ENCODE results near the gene LRRC3B.
"Not testable (repeated sequence)": the region's sequence is repeated elsewhere in the genome, so short reads cannot be mapped to it uniquely, and the experiment has no call there.

Gene LRRC3B, protein sequence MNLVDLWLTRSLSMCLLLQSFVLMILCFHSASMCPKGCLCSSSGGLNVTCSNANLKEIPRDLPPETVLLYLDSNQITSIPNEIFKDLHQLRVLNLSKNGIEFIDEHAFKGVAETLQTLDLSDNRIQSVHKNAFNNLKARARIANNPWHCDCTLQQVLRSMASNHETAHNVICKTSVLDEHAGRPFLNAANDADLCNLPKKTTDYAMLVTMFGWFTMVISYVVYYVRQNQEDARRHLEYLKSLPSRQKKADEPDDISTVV

DNA sequence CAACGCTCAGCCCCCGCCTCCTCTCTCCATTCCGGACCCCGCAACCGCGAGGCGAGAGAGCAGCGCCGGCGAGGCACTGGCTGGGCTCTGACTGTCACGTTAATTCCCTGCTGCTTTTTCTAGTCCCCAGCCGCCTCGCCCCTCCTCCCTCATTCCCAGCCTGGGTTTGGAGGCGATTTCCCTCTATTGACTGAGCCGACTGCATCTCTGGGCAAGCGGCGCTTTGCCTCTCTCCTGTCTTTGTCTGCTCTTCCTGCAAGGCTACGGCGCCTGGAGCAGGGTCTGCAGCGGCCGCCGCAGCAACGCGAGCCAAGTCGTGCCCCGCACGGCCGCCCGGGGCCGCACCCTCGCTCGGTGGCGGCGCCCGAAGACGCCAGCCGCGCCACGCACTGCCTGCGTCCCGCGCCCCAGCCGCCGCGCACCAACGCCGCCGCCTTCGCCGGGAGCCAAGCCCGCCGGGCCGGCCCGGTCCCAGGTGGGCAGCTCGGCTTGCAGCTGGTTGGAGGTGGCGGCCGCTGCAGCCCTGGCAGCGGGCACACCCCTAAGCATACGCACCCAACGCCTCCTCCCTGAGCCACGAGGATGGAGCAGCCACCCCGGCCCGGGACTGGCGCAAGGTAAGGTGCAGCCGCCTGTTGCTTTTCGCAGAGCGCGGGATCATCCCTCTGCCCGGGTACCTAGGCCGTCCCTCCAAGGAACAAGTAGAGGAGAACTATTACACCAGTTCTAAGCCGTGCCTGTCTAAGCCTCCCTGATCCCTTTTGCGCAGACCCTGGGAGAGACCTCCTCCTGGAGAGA lies at the start of gene LRRC3B:
Gene LRRC3B (plus strand): TSS at position 152 of the 798 bp plus-strand sequence. CDS start 86,901 bp downstream, outside the sequence.
- no peak for DNase-seq

DNA sequence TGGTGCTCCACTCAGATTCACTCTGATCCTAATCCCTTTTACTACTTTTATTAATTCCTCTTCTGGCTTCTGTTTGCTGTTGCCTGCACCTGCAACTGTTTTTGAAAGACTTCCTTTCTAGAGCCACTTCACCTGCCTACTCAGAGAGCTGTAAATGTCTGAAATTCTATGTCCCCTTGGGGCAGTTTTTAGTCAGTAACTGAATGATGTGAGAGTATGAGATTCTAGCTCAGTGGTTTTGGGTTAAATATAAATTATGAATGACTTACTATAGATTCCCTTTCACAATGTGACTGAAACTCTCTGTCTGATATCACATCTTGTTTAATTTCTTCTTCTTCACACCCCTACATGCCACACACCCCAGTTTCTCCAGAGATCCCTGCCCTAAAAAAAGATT lies 47.8 kb upstream of the LRRC3B start:
- no peak for DNase-seq

DNA sequence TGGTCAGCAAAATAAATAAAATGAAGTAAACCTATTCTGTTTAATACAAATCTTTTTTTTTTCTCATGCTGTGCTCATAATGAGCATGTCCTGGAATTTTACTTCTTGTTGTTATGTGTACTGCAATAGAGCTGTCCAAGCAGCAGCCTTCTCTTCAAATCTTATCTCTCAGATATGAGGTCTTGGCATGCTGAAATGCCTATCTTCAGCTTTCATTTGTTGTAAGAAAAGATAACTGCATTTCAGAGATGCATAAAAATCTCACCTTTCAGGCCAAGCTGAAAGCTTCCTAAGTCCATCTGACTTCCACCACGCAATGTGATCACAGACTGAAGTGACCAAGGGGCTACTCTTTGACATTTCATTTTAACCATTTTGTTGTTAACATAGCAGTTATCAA lies 43.5 kb upstream of the LRRC3B start:
- DNase-seq: no peak

DNA sequence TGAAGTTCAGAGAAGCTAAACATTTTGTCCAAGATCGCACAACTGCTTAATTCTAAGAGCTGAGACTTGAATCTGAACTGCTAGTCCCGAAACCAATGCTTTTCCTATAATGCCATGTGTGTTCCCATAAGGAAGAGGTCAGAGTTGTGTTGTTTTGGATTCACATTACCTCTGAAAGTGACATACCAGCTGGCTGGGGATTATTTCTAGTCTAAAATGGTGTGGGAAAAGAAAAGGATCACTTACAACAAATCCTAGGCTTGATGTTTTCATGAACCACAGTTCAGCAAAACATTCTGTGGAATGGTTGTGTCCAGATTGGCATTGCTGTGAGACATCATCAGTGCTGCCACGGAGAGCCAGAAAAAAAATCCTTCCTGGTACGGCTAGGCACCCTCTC lies 35.0 kb upstream of the LRRC3B start:
- no peak for DNase-seq

DNA sequence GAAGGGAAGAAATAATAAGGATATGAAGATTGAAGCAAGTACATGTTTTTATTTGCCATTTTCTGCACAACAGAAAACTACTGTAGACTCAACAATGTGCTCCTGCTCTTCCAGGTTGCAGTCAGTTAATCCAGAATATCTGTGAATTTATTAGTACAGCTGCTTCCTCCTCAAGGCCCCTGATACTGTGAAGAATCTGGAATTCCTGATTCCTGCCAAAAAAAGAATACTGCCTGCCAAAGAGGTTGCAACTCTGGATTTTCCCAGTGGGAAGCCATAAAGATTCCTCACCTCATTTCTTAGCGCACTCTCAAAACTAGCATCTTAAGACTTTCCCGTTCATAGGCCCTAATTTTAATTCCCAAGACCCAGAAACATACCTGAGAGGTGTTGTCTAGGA lies 33.6 kb upstream of the LRRC3B start:
- no peak for DNase-seq

DNA sequence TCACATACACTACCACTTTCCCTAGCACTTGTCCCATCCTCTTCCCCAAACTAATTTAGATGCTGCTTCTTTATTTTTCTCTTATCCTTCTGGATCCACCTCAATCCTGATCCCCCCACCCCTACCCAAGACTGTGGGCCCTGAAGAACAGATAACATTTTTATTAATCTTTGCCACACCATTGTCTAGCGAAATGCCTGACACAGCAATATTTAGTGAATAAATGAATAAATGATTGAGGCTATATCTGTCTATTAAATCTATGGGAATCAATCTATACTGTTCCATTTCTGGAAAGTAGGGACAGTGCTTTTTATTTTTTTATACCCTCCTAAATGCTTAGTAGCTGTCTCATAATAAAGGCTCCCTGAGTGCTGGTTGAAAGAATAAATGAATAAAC lies 32.9 kb upstream of the LRRC3B start:
- no peak for DNase-seq

- no peak for DNase-seq
Measured at GRCh38 chr3:26590919-26591484, 31.6 kb upstream of the LRRC3B start.

GRCh38 chr3:26591926-26592325 lies 30.6 kb upstream of the LRRC3B start:
- no peak for DNase-seq

DNA sequence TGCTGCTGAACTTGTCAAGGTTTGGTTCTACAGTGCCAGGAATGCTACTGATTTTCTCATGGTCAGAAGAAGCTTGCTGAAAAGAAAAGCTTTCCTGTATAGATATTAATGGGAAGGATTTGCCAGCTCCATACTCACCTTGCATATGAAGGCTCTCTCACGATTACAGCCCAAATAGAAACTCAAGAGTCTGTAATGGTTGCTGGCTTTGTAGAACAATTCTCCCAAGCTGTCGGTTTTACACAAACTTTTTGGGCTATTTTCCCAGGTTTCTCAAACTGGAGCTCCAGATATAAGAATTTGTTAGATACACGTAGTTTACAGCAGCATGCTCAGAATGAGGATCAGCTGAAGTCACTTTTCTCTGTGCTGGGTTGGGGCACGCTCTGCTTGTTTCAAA lies 30.1 kb upstream of the LRRC3B start:
- no peak for DNase-seq

DNA sequence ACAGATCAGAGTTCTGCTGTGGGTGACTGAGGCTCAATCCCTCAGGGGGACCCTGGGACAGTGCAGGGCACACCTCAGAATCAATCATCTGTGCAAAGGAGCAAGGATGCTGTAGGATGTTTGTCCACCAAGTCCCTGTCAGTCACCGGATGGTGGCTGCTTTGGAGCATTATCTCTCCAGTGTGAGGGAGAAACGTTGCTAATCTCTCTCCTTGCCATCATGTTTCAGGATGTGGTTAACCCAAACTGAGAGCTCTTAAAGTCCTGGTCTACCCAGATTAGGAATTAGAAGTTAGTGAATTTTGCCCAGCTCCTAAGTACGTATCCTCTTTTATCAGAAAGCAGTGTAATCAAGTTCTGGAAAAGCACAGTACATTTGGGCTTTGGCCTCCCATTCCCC lies 26.2 kb upstream of the LRRC3B start:
- DNase-seq: no peak

- DNase-seq: not testable (repeated sequence)
Measured at GRCh38 chr3:26603311-26603710, 19.3 kb upstream of the LRRC3B start.

DNA sequence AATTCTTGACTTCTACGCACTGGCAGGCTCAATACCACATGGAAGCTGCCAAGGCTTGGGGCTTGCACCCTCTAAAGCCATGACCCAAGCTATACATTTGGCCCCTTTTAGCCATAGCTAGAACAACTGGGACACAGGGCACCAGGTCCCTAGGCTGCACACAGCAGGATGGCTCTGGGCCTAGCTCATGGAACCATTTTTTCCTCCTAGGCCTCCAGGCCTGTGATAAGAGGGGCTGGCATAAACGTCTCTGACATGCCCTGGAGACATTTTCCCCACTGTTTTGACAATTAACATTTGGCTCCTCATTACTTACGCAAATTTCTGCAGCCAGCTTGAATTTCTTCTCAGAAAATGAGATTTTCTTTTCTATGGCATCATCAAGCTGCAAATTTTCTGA lies 18.8 kb upstream of the LRRC3B start:
- not testable (repeated sequence) for DNase-seq

DNA sequence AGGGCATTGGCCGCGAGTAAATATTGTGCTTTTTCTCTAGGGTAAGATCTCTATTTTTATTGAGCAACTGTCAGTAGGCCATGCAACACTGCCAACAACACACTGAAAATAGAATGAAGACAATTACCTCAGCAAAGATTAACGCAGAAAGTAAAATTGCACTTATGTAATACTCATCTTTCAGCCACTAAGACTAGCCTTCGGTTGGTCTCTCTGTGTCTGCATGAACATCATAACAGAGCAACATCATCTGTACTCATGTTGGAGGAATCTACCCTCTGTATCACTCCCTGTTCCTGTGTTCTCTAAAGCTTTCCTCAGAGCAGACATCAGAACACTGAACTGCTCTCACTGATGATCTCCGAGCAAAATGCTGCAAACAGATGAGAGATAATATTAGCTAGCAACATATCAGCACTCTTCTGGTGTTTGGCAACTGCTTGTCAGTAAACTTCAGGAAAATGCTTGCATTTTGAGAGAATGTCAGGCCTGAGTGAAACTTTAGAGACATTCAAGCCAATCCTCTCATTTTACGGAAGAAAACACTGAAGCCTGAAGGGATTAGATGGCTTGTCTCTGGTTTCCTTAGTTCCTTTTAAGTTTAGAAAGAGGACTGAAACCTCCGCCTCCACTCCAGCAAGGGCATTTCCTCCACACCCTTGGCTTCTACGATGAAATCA lies 8.4 kb upstream of the LRRC3B start:
- DNase-seq: no peak

- no peak for DNase-seq
Measured at GRCh38 chr3:26621176-26621575, 1.4 kb upstream of the LRRC3B start.

- no peak for DNase-seq
Measured at GRCh38 chr3:26621906-26622620, 509 bp upstream of the LRRC3B start.

DNA sequence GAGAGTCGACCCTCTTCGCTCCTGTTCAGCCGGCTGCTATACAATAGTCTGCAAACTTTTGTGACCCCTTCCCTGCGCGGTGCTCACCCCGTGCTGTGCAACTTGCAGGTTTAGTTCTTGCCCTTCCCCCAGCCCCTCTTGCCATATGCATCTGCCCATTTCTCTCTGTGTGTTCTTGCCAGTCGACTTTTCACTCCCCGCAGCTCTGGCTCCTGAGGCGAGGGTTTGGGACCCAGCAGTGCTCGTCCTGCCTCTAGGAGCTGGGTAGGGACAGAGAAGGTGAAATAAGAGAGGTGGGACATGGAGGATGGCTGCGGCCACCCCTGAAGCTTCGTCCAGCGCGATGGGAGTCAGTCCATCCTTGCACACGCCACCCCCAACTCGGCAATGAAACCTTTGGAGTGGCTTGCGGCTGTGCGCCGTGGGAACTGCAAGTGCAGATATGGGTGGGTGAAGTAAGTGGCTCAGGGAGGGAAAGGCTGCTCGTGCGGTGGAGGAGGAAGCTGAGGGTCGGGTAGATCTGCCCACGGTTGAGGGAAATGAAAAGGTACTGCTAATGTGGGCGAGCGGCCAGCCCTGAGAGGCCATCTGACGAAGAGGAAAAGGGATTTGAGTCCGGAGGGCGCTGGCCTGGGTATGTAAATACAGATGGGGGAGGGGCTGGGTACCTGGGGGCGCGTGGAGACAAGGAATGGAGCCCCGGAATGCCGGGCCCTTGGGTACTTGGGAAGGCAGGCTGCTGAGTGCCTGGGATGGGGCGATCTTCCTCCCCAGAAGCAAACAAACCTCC lies 1.0 kb downstream of the LRRC3B start:
- DNase-seq: no peak

- DNase-seq: no peak
Measured at GRCh38 chr3:26624209-26624765, 1.7 kb downstream of the LRRC3B start.

DNA sequence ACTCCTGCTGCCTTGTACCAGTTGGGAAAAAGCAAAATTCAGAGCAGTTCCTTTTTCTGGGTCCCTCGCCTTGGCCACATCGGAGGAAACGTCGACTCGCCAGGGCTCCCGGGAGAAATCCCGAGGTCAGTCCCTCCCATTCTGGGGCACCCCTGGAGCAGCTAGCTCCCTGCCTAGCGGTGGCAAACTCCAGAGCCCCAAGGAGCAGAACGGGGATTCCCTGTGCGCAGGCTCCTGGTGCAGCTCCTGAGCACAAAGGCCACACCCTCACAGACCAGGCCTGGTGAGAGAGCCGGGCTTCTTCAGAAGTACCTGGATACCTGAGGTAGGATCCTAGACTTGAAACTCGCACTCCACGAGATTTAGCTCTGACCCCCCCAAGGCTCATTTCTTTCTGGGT lies 2.6 kb downstream of the LRRC3B start:
- DNase-seq: no peak

- no peak for DNase-seq
Measured at GRCh38 chr3:26627080-26627479, 4.5 kb downstream of the LRRC3B start.

- no peak for DNase-seq
Measured at GRCh38 chr3:26628915-26629314, 6.3 kb downstream of the LRRC3B start.

GRCh38 chr3:26630669-26631389 lies 8.3 kb downstream of the LRRC3B start:
- no peak for DNase-seq

All from activated T-cell treated with anti-CD3 and anti-CD28 coated beads for 4 hours (primary cell).